ENCODE measurements around the gene CAMTA1.

CAMTA1 gene

GRCh38 chr1:6893388-6893787, 108.1 kb downstream of the CAMTA1 start:
- Histone ChIP-seq H3K27me3 (ENCODE audit: low read length) (no peaks in the 10 kb centered on the region), H3K4me3 (ENCODE audit: insufficient read depth, low read length, poor library complexity, severe bottlenecking) (no peak overlapping the region), H3K36me3 (ENCODE audit: low read length) (no peaks in the 10 kb centered on the region), H3K9ac (ENCODE audit: low read length) (no peak overlapping the region), H3K9me3 (ENCODE audit: insufficient read depth, low read length) (no peaks in the 10 kb centered on the region), H4K20me1 (ENCODE audit: low read depth, low read length) (no peaks in the 10 kb centered on the region), H3K27ac (ENCODE audit: low read depth, low read length) (no peak overlapping the region), H3K9me2 (replicated peaks; ENCODE audit: insufficient read depth, low read length) (no peaks in the 10 kb centered on the region), H3K4me2 (ENCODE audit: low read depth, low read length, poor library complexity, severe bottlenecking) (no peak overlapping the region), H3K79me2 (ENCODE audit: insufficient read depth, low read length) (no peaks in the 10 kb centered on the region), H3F3A (ENCODE audit: insufficient read depth) (no peaks in the 10 kb centered on the region), H2AFZ (ENCODE audit: low read depth, low read length, severe bottlenecking) (no peak overlapping the region)
- no peak for TF ChIP-seq CTCF (IDR thresholded peaks at IDR 0.05; ENCODE audit: insufficient read depth, low read length, poor library complexity, severe bottlenecking)
- no peak for TF ChIP-seq EZH2phosphoT487 (conservative IDR thresholded peaks at IDR 0.05; ENCODE audit: low read length)

DNA sequence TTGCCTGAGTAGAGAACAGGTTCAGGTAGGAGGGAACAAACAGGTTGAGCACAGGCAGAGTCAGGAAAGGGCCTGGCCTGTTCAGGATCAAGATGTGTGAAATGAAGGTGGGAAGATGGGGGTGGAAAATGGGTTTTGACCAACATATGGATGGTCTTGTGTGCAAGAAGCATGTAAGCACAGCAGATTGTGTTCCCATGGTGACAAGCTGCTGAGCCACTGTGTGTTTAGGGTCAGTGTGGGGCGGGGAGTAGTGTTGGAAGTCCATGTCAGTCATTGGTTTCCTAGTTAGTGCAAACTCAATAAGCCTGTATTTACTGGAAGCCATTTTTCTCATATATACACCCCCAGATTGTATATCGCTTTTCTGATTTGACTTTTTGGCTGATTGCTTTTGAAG, 111.9 kb downstream of the CAMTA1 start:
- H3K9ac ChIP-seq (ENCODE audit: low read length): no peak overlapping the region
- no peak overlapping the region for H2AFZ ChIP-seq (ENCODE audit: low read depth, low read length, severe bottlenecking)
- H3F3A ChIP-seq (ENCODE audit: insufficient read depth): no peaks in the 10 kb centered on the region
- H3K79me2 ChIP-seq (ENCODE audit: insufficient read depth, low read length): no peaks in the 10 kb centered on the region
- H3K27me3 ChIP-seq (ENCODE audit: low read length): no peaks in the 10 kb centered on the region
- no peaks in the 10 kb centered on the region for H3K9me2 ChIP-seq (replicated peaks; ENCODE audit: insufficient read depth, low read length)
- no peak overlapping the region for H3K27ac ChIP-seq (ENCODE audit: low read depth, low read length)
- H3K4me2 ChIP-seq (ENCODE audit: low read depth, low read length, poor library complexity, severe bottlenecking): no peak overlapping the region
- H3K36me3 ChIP-seq (ENCODE audit: low read length): no peaks in the 10 kb centered on the region
- no peaks in the 10 kb centered on the region for H3K9me3 ChIP-seq (ENCODE audit: insufficient read depth, low read length)
- no peak overlapping the region for H3K4me3 ChIP-seq (ENCODE audit: insufficient read depth, low read length, poor library complexity, severe bottlenecking)
- TF ChIP-seq CTCF (IDR thresholded peaks at IDR 0.05; ENCODE audit: insufficient read depth, low read length, poor library complexity, severe bottlenecking): no peak
- no peak for TF ChIP-seq EZH2phosphoT487 (conservative IDR thresholded peaks at IDR 0.05; ENCODE audit: low read length)
- no peaks in the 10 kb centered on the region for H4K20me1 ChIP-seq (ENCODE audit: low read depth, low read length)

- Histone ChIP-seq H4K20me1 (ENCODE audit: low read depth, low read length) (no peaks in the 10 kb centered on the region), H3K4me2 (ENCODE audit: low read depth, low read length, poor library complexity, severe bottlenecking) (no peak overlapping the region), H3K9me3 (ENCODE audit: insufficient read depth, low read length) (no peaks in the 10 kb centered on the region), H3K9me2 (replicated peaks; ENCODE audit: insufficient read depth, low read length) (no peaks in the 10 kb centered on the region), H3K27ac (ENCODE audit: low read depth, low read length) (no peak overlapping the region), H3F3A (ENCODE audit: insufficient read depth) (no peaks in the 10 kb centered on the region), H3K36me3 (ENCODE audit: low read length) (no peaks in the 10 kb centered on the region), H3K79me2 (ENCODE audit: insufficient read depth, low read length) (no peaks in the 10 kb centered on the region), H3K9ac (ENCODE audit: low read length) (no peak overlapping the region), H3K27me3 (ENCODE audit: low read length) (no peaks in the 10 kb centered on the region), H2AFZ (ENCODE audit: low read depth, low read length, severe bottlenecking) (no peak overlapping the region), H3K4me3 (ENCODE audit: insufficient read depth, low read length, poor library complexity, severe bottlenecking) (no peak overlapping the region)
- TF ChIP-seq CTCF (IDR thresholded peaks at IDR 0.05; ENCODE audit: insufficient read depth, low read length, poor library complexity, severe bottlenecking) (no peak), EZH2phosphoT487 (conservative IDR thresholded peaks at IDR 0.05; ENCODE audit: low read length) (no peak)
Observed at GRCh38 chr1:6898974-6899539, 113.8 kb downstream of the CAMTA1 start.

All from SU-DHL-6 (cell line).